Smooth muscle cell (in vitro differentiated cells): Measurements from ENCODE around the gene MRPL54. TPM values are rescaled to one million over a fixed set of nuclear protein-coding genes. Genes with fewer than 3 reads are reported as not detected.

Experiments used
- DNase-seq: peaks from one replicate; lab custom pipeline; 2025; ENCODE audit not compliant: unreplicated experiment; lab: John Stamatoyannopoulos, UW
- H2AFZ ChIP-seq: fragments of 200-600 bp; sonication (generic); 2 replicates; pipeline ENCODE4 v1.6.0; 2016; ENCODE audit warnings: antibody characterized with exemption, low read depth, mild to moderate bottlenecking
- H3F3A ChIP-seq: fragments of 200-600 bp; sonication (generic); 2 replicates; pipeline ENCODE4 v1.6.0; 2017; ENCODE audit warnings: antibody characterized with exemption, low read depth
- H3K27ac ChIP-seq: fragments of 200-600 bp; sonication (generic); 2 replicates; pipeline ENCODE4 v1.5.1; 2016; ENCODE audit warnings: low read depth, mild to moderate bottlenecking
- H3K27me3 ChIP-seq: fragments of 200-600 bp; sonication (generic); 2 replicates; pipeline ENCODE4 v1.6.1; 2016; ENCODE audit warnings: low read depth, mild to moderate bottlenecking
- H3K36me3 ChIP-seq: fragments of 200-600 bp; sonication (generic); 2 replicates; pipeline ENCODE4 v1.5.1; 2016; ENCODE audit warnings: low read depth
- H3K4me1 ChIP-seq: fragments of 200-600 bp; sonication (generic); 2 replicates; pipeline ENCODE4 v1.5.1; 2016; ENCODE audit warnings: low read depth
- H3K4me2 ChIP-seq: fragments of 200-600 bp; sonication (generic); 2 replicates; pipeline ENCODE4 v1.6.0; 2016; ENCODE audit warnings: mild to moderate bottlenecking
- H3K4me3 ChIP-seq: fragments of 200-600 bp; sonication (generic); 2 replicates; pipeline ENCODE4 v1.5.1; 2016; ENCODE audit warnings: mild to moderate bottlenecking
- H3K79me2 ChIP-seq: fragments of 200-600 bp; sonication (generic); 2 replicates; pipeline ENCODE4 v1.6.0; 2016; ENCODE audit warnings: low read depth, mild to moderate bottlenecking
- H3K9ac ChIP-seq: fragments of 200-600 bp; sonication (generic); 2 replicates; pipeline ENCODE4 v1.6.0; 2016; ENCODE audit warnings: low read depth
- H3K9me3 ChIP-seq: fragments of 200-600 bp; sonication (generic); replicated peaks from 2 replicates; pipeline ENCODE4 v1.5.1; 2016; ENCODE audit warnings: low read depth
- H4K20me1 ChIP-seq: fragments of 200-600 bp; sonication (generic); 2 replicates; pipeline ENCODE4 v1.6.0; 2016; ENCODE audit warnings: low read depth
- WGBS: methylation state at CpG from one replicate; pipeline ENCODE4 v1.1.7; 2016; ENCODE audit warnings: low lambda C conversion rate; 5-methylcytosine and 5-hydroxymethylcytosine counted together
- polyA plus RNA-seq: library from polyadenylated mRNA; unstranded; fragments of >200 nt; fragmentation: Nextera tagmentation; extraction: Ambion mirVana; gene quantifications from 2 replicates; pipeline ENCODE4 v1.2.1, GENCODE V29; 2016
- total RNA-seq: library from RNA; depleted of rRNA; stranded (reverse); fragments of >200 nt; gene quantifications from 2 replicates; pipeline ENCODE4 v1.2.3, GENCODE V29; 2014
- TF ChIP-seq, protein P1 (sequence below): fragments of 200-600 bp; sonication (generic); IDR thresholded peaks from 2 replicates; pipeline ENCODE4 v1.5.1; 2017; ENCODE audit warnings: borderline replicate concordance, mild to moderate bottlenecking, antibody characterized with exemption; ENCODE audit not compliant: insufficient read depth, poor library complexity, severe bottlenecking

The MRPL54 gene
- total and polyA plus RNA-seq, 2 experiments from 2014 or later = 19.5 to 60.8 TPM

GRCh38 chr19:3767050-3767449 is 4.6 kb downstream of the MRPL54 start:
- H3K36me3 ChIP-seq = no peaks in the 10 kb centered on the region
- H4K20me1 ChIP-seq = no peaks in the 10 kb centered on the region
- peaks cover 5% of the 10 kb centered on the region for H3K79me2 ChIP-seq
- TF ChIP-seq, protein P1, sequence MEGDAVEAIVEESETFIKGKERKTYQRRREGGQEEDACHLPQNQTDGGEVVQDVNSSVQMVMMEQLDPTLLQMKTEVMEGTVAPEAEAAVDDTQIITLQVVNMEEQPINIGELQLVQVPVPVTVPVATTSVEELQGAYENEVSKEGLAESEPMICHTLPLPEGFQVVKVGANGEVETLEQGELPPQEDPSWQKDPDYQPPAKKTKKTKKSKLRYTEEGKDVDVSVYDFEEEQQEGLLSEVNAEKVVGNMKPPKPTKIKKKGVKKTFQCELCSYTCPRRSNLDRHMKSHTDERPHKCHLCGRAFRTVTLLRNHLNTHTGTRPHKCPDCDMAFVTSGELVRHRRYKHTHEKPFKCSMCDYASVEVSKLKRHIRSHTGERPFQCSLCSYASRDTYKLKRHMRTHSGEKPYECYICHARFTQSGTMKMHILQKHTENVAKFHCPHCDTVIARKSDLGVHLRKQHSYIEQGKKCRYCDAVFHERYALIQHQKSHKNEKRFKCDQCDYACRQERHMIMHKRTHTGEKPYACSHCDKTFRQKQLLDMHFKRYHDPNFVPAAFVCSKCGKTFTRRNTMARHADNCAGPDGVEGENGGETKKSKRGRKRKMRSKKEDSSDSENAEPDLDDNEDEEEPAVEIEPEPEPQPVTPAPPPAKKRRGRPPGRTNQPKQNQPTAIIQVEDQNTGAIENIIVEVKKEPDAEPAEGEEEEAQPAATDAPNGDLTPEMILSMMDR = no peak
- no peak overlapping the region for H2AFZ ChIP-seq
- H3K4me3 ChIP-seq = no peak overlapping the region
- H3K9ac ChIP-seq = no peak overlapping the region
- peaks cover 3% of the 10 kb centered on the region for H3F3A ChIP-seq
- H3K27me3 ChIP-seq = no peaks in the 10 kb centered on the region
- no peak for DNase-seq
- no peaks in the 10 kb centered on the region for H3K4me1 ChIP-seq
- H3K27ac ChIP-seq = no peak overlapping the region
- no peak overlapping the region for H3K4me2 ChIP-seq
- WGBS = 96% methylated on average over 23 of the region's 23 CpGs
- H3K9me3 ChIP-seq = no peaks in the 10 kb centered on the region

DNA sequence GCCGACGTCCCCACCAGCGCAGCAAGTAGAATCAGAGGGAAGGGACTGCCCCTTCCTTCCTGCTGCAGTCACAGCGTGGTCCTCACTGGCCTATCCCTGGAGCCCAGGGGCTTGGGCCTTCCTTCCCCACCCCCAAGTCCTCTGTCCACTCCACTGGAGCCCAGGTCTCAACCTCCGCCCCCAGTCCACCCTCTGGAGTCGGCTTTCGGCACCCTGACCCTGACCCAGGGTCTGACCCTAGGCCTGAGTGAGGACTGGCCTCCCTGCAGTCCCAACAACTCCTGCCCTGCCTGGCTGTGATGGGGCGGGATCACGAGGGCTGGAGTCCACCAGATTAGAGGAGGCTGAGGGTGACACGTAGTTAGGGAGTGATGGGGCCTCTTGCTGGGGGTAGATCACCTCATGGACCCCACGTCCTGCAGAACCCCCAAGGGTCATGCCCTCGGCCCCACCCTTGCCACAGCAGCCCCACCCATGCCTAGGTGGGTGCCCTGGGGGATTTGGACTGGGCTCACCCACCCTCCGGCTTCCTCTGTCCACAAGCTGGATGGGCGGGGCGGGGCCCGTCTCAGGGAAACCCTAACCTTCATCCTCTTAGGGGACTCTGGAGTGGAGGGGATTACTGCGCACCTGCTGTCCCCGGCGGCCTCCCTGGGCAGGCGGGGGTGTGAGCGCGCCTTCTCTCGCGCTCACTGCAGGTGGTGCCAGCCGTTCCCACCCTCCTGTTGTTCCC is 5.7 kb downstream of the MRPL54 start:
- Histone ChIP-seq H3K9me3 (no peaks in the 10 kb centered on the region), H4K20me1 (no peaks in the 10 kb centered on the region), H3K4me1 (no peaks in the 10 kb centered on the region), H3K27me3 (no peaks in the 10 kb centered on the region), H3K27ac (no peak overlapping the region), H3K4me3 (no peak overlapping the region), H3F3A (no peaks in the 10 kb centered on the region), H3K4me2 (no peak overlapping the region), H2AFZ (no peak overlapping the region), H3K36me3 (no peaks in the 10 kb centered on the region), H3K9ac (no peak overlapping the region), H3K79me2 (peaks cover 4% of the 10 kb centered on the region)
- TF ChIP-seq, protein P1 = no peak
- WGBS = 92% methylated on average over 21 of the region's 25 CpGs
- no peak for DNase-seq

DNA sequence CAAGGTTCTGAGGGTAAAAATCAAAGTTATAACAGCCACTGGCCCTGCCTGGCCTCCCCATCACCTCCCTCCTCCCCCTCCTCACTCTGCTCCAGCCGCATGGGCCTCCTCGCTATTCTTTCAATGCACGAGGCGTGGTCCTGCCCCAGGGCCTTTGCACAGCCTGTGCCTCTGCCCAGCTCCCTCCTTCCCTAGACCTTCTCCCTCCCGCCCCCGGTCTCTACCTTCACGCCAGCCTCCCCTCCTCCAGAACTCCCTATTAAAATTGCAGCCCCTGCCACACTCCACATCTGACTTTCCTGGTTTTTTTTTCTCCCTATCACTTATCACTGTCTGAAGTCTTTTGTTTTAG is 6.2 kb downstream of the MRPL54 start:
- no peaks in the 10 kb centered on the region for H3K9me3 ChIP-seq
- no peaks in the 10 kb centered on the region for H4K20me1 ChIP-seq
- no peaks in the 10 kb centered on the region for H3K4me1 ChIP-seq
- H3K36me3 ChIP-seq = no peaks in the 10 kb centered on the region
- no peak overlapping the region for H3K4me2 ChIP-seq
- H2AFZ ChIP-seq = no peak overlapping the region
- WGBS = 94% methylated on average over 7 of the region's 7 CpGs
- H3K9ac ChIP-seq = no peak overlapping the region
- TF ChIP-seq, protein P1 = no peak
- no peak for DNase-seq
- H3K27ac ChIP-seq = no peak overlapping the region
- H3K4me3 ChIP-seq = no peak overlapping the region
- no peaks in the 10 kb centered on the region for H3K79me2 ChIP-seq
- H3K27me3 ChIP-seq = no peaks in the 10 kb centered on the region
- no peaks in the 10 kb centered on the region for H3F3A ChIP-seq

DNA sequence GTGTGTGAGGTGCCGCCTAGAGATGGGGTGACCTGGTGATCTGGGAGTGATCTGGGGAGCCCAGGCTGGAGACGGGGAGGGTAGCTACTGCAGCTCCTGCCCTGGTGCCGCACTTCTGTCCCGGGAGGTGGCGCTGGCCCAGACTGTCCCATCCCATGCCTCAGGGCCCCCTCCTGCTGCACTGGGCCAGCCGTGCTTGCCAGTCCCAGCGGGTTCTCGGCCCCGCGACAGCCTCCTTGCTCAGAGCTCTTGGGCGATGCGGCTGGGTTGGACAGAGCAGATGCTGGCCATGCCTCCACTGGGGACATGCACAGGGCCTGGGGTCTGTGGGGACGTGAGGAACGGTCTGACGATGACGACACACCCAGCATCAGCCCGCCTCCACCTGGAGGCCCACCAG is 7.0 kb downstream of the MRPL54 start:
- Histone ChIP-seq H2AFZ (no peak overlapping the region), H3K79me2 (no peaks in the 10 kb centered on the region), H3K4me2 (no peak overlapping the region), H3K27me3 (no peaks in the 10 kb centered on the region), H3K4me3 (no peak overlapping the region), H4K20me1 (no peaks in the 10 kb centered on the region), H3K36me3 (no peaks in the 10 kb centered on the region), H3K9ac (no peak overlapping the region), H3F3A (no peaks in the 10 kb centered on the region), H3K27ac (no peak overlapping the region), H3K4me1 (no peaks in the 10 kb centered on the region), H3K9me3 (no peaks in the 10 kb centered on the region)
- 92% methylated on average over 17 of the region's 17 CpGs for WGBS
- TF ChIP-seq, protein P1 = no peak
- no peak for DNase-seq
